Neural cell (in vitro differentiated cells): ENCODE results near the gene SGMS2. TPM values are rescaled to one million over a fixed set of nuclear protein-coding genes. Genes with fewer than 3 reads are reported as not detected.

Source experiments
- H2AFZ ChIP-seq: fragments of 200-600, 300-800 bp; sonication (generic), shearing (Covaris generic); 2 replicates; pipeline ENCODE4 v1.6.0; 2014; ENCODE audit warnings: low read depth, mild to moderate bottlenecking, antibody characterized with exemption, low read length, moderate library complexity
- H3F3A ChIP-seq: fragments of 200-600 bp; shearing (Covaris generic); 2 replicates; pipeline ENCODE4 v1.6.1; 2016; ENCODE audit warnings: mild to moderate bottlenecking, moderate library complexity, mixed read lengths, antibody characterized with exemption, low read length; ENCODE audit not compliant: insufficient read depth, poor library complexity, severe bottlenecking
- H3K27ac ChIP-seq: fragments of 200-600, 300-800 bp; sonication (generic), shearing (Covaris generic); 2 replicates; pipeline ENCODE4 v1.5.1; 2014; ENCODE audit warnings: mild to moderate bottlenecking, low read length, moderate library complexity
- H3K27me3 ChIP-seq: fragments of 300-800, 200-600 bp; sonication (generic), shearing (Covaris generic); 2 replicates; pipeline ENCODE4 v1.6.0; 2014; ENCODE audit warnings: mild to moderate bottlenecking, low read depth, low read length, moderate library complexity; ENCODE audit not compliant: insufficient read depth
- H3K36me3 ChIP-seq: fragments of 300-800, 200-600 bp; sonication (generic), shearing (Covaris generic); 2 replicates; pipeline ENCODE4 v1.5.1; 2014; ENCODE audit warnings: mild to moderate bottlenecking, antibody characterized with exemption, low read length, moderate library complexity; ENCODE audit not compliant: insufficient read depth
- H3K4me2 ChIP-seq: fragments of 300-800, 200-600 bp; sonication (generic), shearing (Covaris generic); 2 replicates; pipeline ENCODE4 v1.6.0; 2014; ENCODE audit warnings: mild to moderate bottlenecking, low read length
- H3K4me3 ChIP-seq: fragments of 300-800, 200-600 bp; sonication (generic), shearing (Covaris generic); 2 replicates; pipeline ENCODE4 v1.5.1; 2014; ENCODE audit warnings: mild to moderate bottlenecking, low read length, moderate library complexity
- H3K79me2 ChIP-seq: fragments of 200-600 bp; shearing (Covaris generic); replicated peaks from 2 replicates; pipeline ENCODE4 v1.6.0; 2014; ENCODE audit warnings: mild to moderate bottlenecking, low read length, moderate library complexity; ENCODE audit not compliant: insufficient read depth
- H3K9ac ChIP-seq: fragments of 300-800, 200-600 bp; sonication (generic), shearing (Covaris generic); 2 replicates; pipeline ENCODE4 v1.6.1; 2016; ENCODE audit warnings: mild to moderate bottlenecking, low read length, mixed read lengths
- H3K9me2 ChIP-seq: fragments of 200-600 bp; shearing (Covaris generic); 2 replicates; pipeline ENCODE4 v1.6.1; 2016; ENCODE audit warnings: mild to moderate bottlenecking, low read length, mixed read lengths; ENCODE audit not compliant: insufficient read depth
- H3K9me3 ChIP-seq: fragments of 200-600, 300-800 bp; sonication (generic), shearing (Covaris generic); 2 replicates; pipeline ENCODE4 v1.6.1; 2016; ENCODE audit warnings: mild to moderate bottlenecking, mixed run types, low read length, moderate library complexity, mixed read lengths
- H4K20me1 ChIP-seq: fragments of 200-600 bp; shearing (Covaris generic); 2 replicates; pipeline ENCODE4 v1.6.1; 2016; ENCODE audit warnings: mild to moderate bottlenecking, mixed run types; ENCODE audit not compliant: insufficient read depth
- EP300 ChIP-seq: fragments of 450-650 bp; conservative IDR thresholded peaks from 2 replicates; pipeline ENCODE4 v1.6.1; 2014; ENCODE audit warnings: antibody characterized with exemption, mild to moderate bottlenecking, moderate library complexity; ENCODE audit not compliant: poor library complexity, severe bottlenecking
- EZH2 ChIP-seq: fragments of 200-600, 300-800 bp; shearing (Covaris generic), sonication (generic); IDR thresholded peaks from 2 replicates; pipeline ENCODE4 v1.6.1; 2014; ENCODE audit warnings: antibody characterized with exemption, low read length, borderline replicate concordance, mild to moderate bottlenecking; ENCODE audit not compliant: insufficient read depth, poor library complexity, severe bottlenecking
- MXI1 ChIP-seq: fragments of 450-650 bp; conservative IDR thresholded peaks from 2 replicates; pipeline ENCODE4 v1.6.1; 2014; ENCODE audit warnings: antibody characterized with exemption, mild to moderate bottlenecking; ENCODE audit not compliant: poor library complexity, severe bottlenecking
- POLR2AphosphoS5 ChIP-seq: IDR thresholded peaks from 2 replicates; pipeline ENCODE4 v1.6.1; 2012
- RAD21 ChIP-seq: fragments of 450-650 bp; conservative IDR thresholded peaks from 2 replicates; pipeline ENCODE4 v1.6.1; 2014; ENCODE audit warnings: antibody characterized with exemption, mild to moderate bottlenecking, moderate library complexity
- SMC3 ChIP-seq: fragments of 450-650 bp; conservative IDR thresholded peaks from 2 replicates; pipeline ENCODE4 v1.6.1; 2014; ENCODE audit warnings: antibody characterized with exemption, mild to moderate bottlenecking, moderate library complexity; ENCODE audit not compliant: poor library complexity
- TAF1 ChIP-seq: IDR thresholded peaks from 2 replicates; pipeline ENCODE4 v1.6.1; 2012; ENCODE audit warnings: low read depth
- polyA plus RNA-seq: library from polyadenylated mRNA; depleted of rRNA; stranded (reverse); fragments of >200 nt; gene quantifications from 2 replicates; pipeline ENCODE4 v1.2.3, GENCODE V29; 2014
- TF ChIP-seq, protein P1 (sequence below): fragments of 450-650 bp; IDR thresholded peaks from 2 replicates; pipeline ENCODE4 v1.5.1; 2014; ENCODE audit warnings: antibody characterized with exemption, mild to moderate bottlenecking, moderate library complexity; ENCODE audit not compliant: poor library complexity, severe bottlenecking
- TF ChIP-seq, protein P2 (sequence below): IDR thresholded peaks from 2 replicates; pipeline ENCODE4 v1.6.1; 2012; ENCODE audit warnings: borderline replicate concordance

Gene SGMS2
- polyA plus RNA-seq, 1 donor from 2014 or later = 0.15 TPM

GRCh38 chr4:107828315-107829090 lies 3.8 kb downstream of the SGMS2 start:
- Histone ChIP-seq H3K27me3 (peaks cover 40% of the 10 kb centered on the region), H3K4me3 (no peak overlapping the region), H2AFZ (no peak overlapping the region), H3K36me3 (no peaks in the 10 kb centered on the region), H3K9me2 (no peaks in the 10 kb centered on the region), H3K27ac (no peak overlapping the region), H3K4me2 (no peak overlapping the region), H3K9me3 (no peaks in the 10 kb centered on the region), H3K79me2 (no peaks in the 10 kb centered on the region), H3K9ac (no peak overlapping the region), H3F3A (no peaks in the 10 kb centered on the region), H4K20me1 (no peaks in the 10 kb centered on the region)
- TF ChIP-seq, protein P1, sequence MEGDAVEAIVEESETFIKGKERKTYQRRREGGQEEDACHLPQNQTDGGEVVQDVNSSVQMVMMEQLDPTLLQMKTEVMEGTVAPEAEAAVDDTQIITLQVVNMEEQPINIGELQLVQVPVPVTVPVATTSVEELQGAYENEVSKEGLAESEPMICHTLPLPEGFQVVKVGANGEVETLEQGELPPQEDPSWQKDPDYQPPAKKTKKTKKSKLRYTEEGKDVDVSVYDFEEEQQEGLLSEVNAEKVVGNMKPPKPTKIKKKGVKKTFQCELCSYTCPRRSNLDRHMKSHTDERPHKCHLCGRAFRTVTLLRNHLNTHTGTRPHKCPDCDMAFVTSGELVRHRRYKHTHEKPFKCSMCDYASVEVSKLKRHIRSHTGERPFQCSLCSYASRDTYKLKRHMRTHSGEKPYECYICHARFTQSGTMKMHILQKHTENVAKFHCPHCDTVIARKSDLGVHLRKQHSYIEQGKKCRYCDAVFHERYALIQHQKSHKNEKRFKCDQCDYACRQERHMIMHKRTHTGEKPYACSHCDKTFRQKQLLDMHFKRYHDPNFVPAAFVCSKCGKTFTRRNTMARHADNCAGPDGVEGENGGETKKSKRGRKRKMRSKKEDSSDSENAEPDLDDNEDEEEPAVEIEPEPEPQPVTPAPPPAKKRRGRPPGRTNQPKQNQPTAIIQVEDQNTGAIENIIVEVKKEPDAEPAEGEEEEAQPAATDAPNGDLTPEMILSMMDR = no peak
- TF ChIP-seq EZH2 (no peak), TAF1 (no peak), SMC3 (no peak), RAD21 (no peak), MXI1 (no peak), POLR2AphosphoS5 (no peak), EP300 (no peak)
- TF ChIP-seq, protein P2, sequence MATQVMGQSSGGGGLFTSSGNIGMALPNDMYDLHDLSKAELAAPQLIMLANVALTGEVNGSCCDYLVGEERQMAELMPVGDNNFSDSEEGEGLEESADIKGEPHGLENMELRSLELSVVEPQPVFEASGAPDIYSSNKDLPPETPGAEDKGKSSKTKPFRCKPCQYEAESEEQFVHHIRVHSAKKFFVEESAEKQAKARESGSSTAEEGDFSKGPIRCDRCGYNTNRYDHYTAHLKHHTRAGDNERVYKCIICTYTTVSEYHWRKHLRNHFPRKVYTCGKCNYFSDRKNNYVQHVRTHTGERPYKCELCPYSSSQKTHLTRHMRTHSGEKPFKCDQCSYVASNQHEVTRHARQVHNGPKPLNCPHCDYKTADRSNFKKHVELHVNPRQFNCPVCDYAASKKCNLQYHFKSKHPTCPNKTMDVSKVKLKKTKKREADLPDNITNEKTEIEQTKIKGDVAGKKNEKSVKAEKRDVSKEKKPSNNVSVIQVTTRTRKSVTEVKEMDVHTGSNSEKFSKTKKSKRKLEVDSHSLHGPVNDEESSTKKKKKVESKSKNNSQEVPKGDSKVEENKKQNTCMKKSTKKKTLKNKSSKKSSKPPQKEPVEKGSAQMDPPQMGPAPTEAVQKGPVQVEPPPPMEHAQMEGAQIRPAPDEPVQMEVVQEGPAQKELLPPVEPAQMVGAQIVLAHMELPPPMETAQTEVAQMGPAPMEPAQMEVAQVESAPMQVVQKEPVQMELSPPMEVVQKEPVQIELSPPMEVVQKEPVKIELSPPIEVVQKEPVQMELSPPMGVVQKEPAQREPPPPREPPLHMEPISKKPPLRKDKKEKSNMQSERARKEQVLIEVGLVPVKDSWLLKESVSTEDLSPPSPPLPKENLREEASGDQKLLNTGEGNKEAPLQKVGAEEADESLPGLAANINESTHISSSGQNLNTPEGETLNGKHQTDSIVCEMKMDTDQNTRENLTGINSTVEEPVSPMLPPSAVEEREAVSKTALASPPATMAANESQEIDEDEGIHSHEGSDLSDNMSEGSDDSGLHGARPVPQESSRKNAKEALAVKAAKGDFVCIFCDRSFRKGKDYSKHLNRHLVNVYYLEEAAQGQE = no peak

- Histone ChIP-seq H3K9me3 (no peaks in the 10 kb centered on the region), H3K27me3 (peaks cover 15% of the 10 kb centered on the region), H3K36me3 (no peaks in the 10 kb centered on the region), H3K4me2 (no peak overlapping the region), H3K9me2 (no peaks in the 10 kb centered on the region), H3F3A (no peaks in the 10 kb centered on the region), H3K27ac (no peak overlapping the region), H3K79me2 (no peaks in the 10 kb centered on the region), H3K9ac (no peak overlapping the region), H4K20me1 (no peaks in the 10 kb centered on the region), H2AFZ (no peak overlapping the region), H3K4me3 (no peak overlapping the region)
- TF ChIP-seq EP300 = no peak
- no peak for TF ChIP-seq RAD21
- no peak for TF ChIP-seq EZH2
- TF ChIP-seq, protein P1 = no peak
- no peak for TF ChIP-seq MXI1
- TF ChIP-seq SMC3 = no peak
- no peak for TF ChIP-seq TAF1
- TF ChIP-seq POLR2AphosphoS5 = no peak
- TF ChIP-seq, protein P2 = no peak
Measured at GRCh38 chr4:107831140-107831539, 6.4 kb downstream of the SGMS2 start.
